Smooth muscle cell (in vitro differentiated cells): ENCODE data around the gene F7. TPM values are rescaled to one million over a fixed set of nuclear protein-coding genes. Genes with fewer than 3 reads are reported as not detected.

Experiments used
- DNase-seq: peaks from one replicate; lab custom pipeline; 2025; ENCODE audit not compliant: unreplicated experiment; lab: John Stamatoyannopoulos, UW
- H2AFZ ChIP-seq: fragments of 200-600 bp; sonication (generic); 2 replicates; pipeline ENCODE4 v1.6.0; 2016; ENCODE audit warnings: antibody characterized with exemption, low read depth, mild to moderate bottlenecking
- H3F3A ChIP-seq: fragments of 200-600 bp; sonication (generic); 2 replicates; pipeline ENCODE4 v1.6.0; 2017; ENCODE audit warnings: antibody characterized with exemption, low read depth
- H3K27ac ChIP-seq: fragments of 200-600 bp; sonication (generic); 2 replicates; pipeline ENCODE4 v1.5.1; 2016; ENCODE audit warnings: low read depth, mild to moderate bottlenecking
- H3K27me3 ChIP-seq: fragments of 200-600 bp; sonication (generic); 2 replicates; pipeline ENCODE4 v1.6.1; 2016; ENCODE audit warnings: low read depth, mild to moderate bottlenecking
- H3K36me3 ChIP-seq: fragments of 200-600 bp; sonication (generic); 2 replicates; pipeline ENCODE4 v1.5.1; 2016; ENCODE audit warnings: low read depth
- H3K4me1 ChIP-seq: fragments of 200-600 bp; sonication (generic); 2 replicates; pipeline ENCODE4 v1.5.1; 2016; ENCODE audit warnings: low read depth
- H3K4me2 ChIP-seq: fragments of 200-600 bp; sonication (generic); 2 replicates; pipeline ENCODE4 v1.6.0; 2016; ENCODE audit warnings: mild to moderate bottlenecking
- H3K4me3 ChIP-seq: fragments of 200-600 bp; sonication (generic); 2 replicates; pipeline ENCODE4 v1.5.1; 2016; ENCODE audit warnings: mild to moderate bottlenecking
- H3K79me2 ChIP-seq: fragments of 200-600 bp; sonication (generic); 2 replicates; pipeline ENCODE4 v1.6.0; 2016; ENCODE audit warnings: low read depth, mild to moderate bottlenecking
- H3K9ac ChIP-seq: fragments of 200-600 bp; sonication (generic); 2 replicates; pipeline ENCODE4 v1.6.0; 2016; ENCODE audit warnings: low read depth
- H3K9me3 ChIP-seq: fragments of 200-600 bp; sonication (generic); replicated peaks from 2 replicates; pipeline ENCODE4 v1.5.1; 2016; ENCODE audit warnings: low read depth
- H4K20me1 ChIP-seq: fragments of 200-600 bp; sonication (generic); 2 replicates; pipeline ENCODE4 v1.6.0; 2016; ENCODE audit warnings: low read depth
- CTCF ChIP-seq: fragments of 200-600 bp; sonication (generic); IDR thresholded peaks from 2 replicates; pipeline ENCODE4 v1.5.1; 2017; ENCODE audit warnings: borderline replicate concordance, mild to moderate bottlenecking, antibody characterized with exemption; ENCODE audit not compliant: insufficient read depth, poor library complexity, severe bottlenecking
- WGBS: methylation state at CpG from one replicate; pipeline ENCODE4 v1.1.7; 2016; ENCODE audit warnings: low lambda C conversion rate; 5-methylcytosine and 5-hydroxymethylcytosine counted together
- polyA plus RNA-seq: library from polyadenylated mRNA; unstranded; fragments of >200 nt; fragmentation: Nextera tagmentation; extraction: Ambion mirVana; gene quantifications from 2 replicates; pipeline ENCODE4 v1.2.1, GENCODE V29; 2016
- total RNA-seq: library from RNA; depleted of rRNA; stranded (reverse); fragments of >200 nt; gene quantifications from 2 replicates; pipeline ENCODE4 v1.2.3, GENCODE V29; 2014

The F7 gene
- total and polyA plus RNA-seq, 2 experiments from 2014 or later: 0.63 to 1.7 TPM

GRCh38 chr13:113058988-113059850, 46.4 kb upstream of the F7 start:
- no peak for DNase-seq
- H3K9ac ChIP-seq: no peak overlapping the region
- WGBS: 95% methylated on average over 22 of the region's 22 CpGs

GRCh38 chr13:113059891-113060290, 45.7 kb upstream of the F7 start:
- Histone ChIP-seq H4K20me1 (no peaks in the 10 kb centered on the region), H3K4me1 (no peaks in the 10 kb centered on the region), H3K9ac (no peak overlapping the region), H3K4me2 (no peak overlapping the region), H3K27me3 (no peaks in the 10 kb centered on the region), H3F3A (no peaks in the 10 kb centered on the region), H3K79me2 (no peaks in the 10 kb centered on the region), H3K27ac (no peak overlapping the region), H3K9me3 (no peaks in the 10 kb centered on the region), H2AFZ (no peak overlapping the region), H3K4me3 (no peak overlapping the region), H3K36me3 (no peaks in the 10 kb centered on the region)
- DNase-seq: no peak
- no peak for TF ChIP-seq CTCF
- 85% methylated on average over 15 of the region's 15 CpGs for WGBS

More at GRCh38 chr13:113058988-113059850, 46.4 kb upstream of the F7 start:
- H2AFZ ChIP-seq: no peak overlapping the region
- H3K27ac ChIP-seq: no peak overlapping the region
- H3K9me3 ChIP-seq: no peaks in the 10 kb centered on the region
- H3K4me1 ChIP-seq: no peaks in the 10 kb centered on the region
- no peaks in the 10 kb centered on the region for H3K27me3 ChIP-seq
- no peaks in the 10 kb centered on the region for H3K79me2 ChIP-seq
- no peaks in the 10 kb centered on the region for H4K20me1 ChIP-seq
- TF ChIP-seq CTCF: no peak
- no peak overlapping the region for H3K4me3 ChIP-seq
- no peaks in the 10 kb centered on the region for H3K36me3 ChIP-seq
- H3K4me2 ChIP-seq: no peak overlapping the region
- no peaks in the 10 kb centered on the region for H3F3A ChIP-seq

GRCh38 chr13:113060557-113061270, 44.9 kb upstream of the F7 start:
- WGBS: 90% methylated on average over 34 of the region's 34 CpGs
- Histone ChIP-seq H3K4me2 (no peak overlapping the region), H3K27ac (no peak overlapping the region), H3K9ac (no peak overlapping the region), H3K36me3 (no peaks in the 10 kb centered on the region), H2AFZ (no peak overlapping the region), H3K27me3 (no peaks in the 10 kb centered on the region), H4K20me1 (no peaks in the 10 kb centered on the region), H3F3A (no peaks in the 10 kb centered on the region), H3K4me1 (no peaks in the 10 kb centered on the region), H3K9me3 (no peaks in the 10 kb centered on the region), H3K4me3 (no peak overlapping the region), H3K79me2 (no peaks in the 10 kb centered on the region)
- no peak for DNase-seq
- no peak for TF ChIP-seq CTCF
